HG03139 (cell line): Measurements from ENCODE around the gene SH3GLB2.
"Not testable (repeated sequence)": the region's sequence is repeated elsewhere in the genome, so short reads cannot be mapped to it uniquely, and the experiment has no call there.

Source experiments
- ATAC-seq: cut with Tn5 transposase; IDR thresholded peaks from one replicate; pipeline ENCODE4 v1.9.1; 2021; ENCODE audit not compliant: unreplicated experiment

Gene SH3GLB2

GRCh38 chr9:129023036-129023907 lies 4.9 kb downstream of the SH3GLB2 start:
- ATAC-seq: no peak

DNA sequence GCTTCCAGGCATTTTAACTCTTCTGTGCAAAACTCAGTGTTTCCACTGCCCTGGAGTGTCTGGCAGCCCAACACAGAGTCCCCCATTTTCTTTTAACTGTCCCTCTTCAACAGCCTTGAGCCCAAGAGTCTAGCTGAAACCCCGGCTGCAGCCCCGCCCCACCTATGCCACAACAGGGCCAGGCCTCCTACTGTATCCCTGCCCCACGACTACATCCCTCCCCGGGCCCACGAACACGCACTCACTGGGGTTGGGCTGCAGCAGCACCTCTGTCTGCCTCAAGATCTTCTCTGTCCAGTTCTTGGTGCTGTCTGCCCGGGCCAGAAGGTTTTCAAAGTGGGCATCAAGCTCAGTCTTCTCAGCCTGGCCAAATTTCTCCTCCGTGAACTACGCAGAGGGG lies 6.1 kb downstream of the SH3GLB2 start:
- ATAC-seq: no peak

DNA sequence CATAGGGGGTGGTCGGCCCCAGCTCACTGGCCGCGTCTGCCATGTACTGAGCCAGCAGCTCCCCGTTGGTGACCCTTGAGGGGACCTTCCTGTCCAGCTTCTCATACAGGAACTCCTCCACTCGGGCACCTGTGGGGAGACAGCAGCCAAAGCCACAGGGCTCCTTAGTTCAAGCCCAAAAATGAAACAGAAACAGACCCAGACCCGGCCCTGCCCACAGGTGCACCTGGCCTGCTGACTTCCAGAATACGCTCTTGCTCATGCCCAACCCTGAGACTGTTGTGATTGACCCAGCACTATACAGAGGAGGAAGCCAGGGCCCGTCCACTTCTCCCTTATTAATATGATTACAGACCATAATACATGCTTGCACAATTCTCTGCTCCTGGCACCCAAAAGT lies 7.0 kb downstream of the SH3GLB2 start:
- no peak for ATAC-seq

- ATAC-seq: no peak
Measured at GRCh38 chr9:129014608-129015007, 13.5 kb downstream of the SH3GLB2 start.

DNA sequence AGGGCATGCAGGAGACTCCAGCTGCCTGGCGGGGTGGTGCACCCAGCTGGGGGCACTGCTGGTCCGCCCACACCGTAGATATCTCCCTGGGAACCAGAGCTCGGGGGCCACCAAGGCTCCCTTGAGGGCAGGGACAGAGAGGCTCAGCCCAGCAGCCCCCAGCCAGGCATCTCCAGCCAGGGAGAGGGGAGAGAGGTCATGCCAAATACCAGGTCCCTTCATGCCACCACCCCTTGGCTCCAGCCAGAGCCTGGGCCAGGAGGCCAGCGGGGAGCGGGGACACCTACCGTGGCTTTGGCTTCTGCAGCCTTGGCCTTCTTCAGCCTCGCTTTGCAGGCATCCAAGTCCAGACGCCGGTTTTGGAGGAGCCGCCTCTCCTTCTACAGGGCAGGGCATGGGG lies 14.0 kb downstream of the SH3GLB2 start:
- ATAC-seq: no peak

- no peak for ATAC-seq
Measured at GRCh38 chr9:129013674-129014073, 14.5 kb downstream of the SH3GLB2 start.

- ATAC-seq: no peak
Measured at GRCh38 chr9:129012893-129013448, 15.2 kb downstream of the SH3GLB2 start.

DNA sequence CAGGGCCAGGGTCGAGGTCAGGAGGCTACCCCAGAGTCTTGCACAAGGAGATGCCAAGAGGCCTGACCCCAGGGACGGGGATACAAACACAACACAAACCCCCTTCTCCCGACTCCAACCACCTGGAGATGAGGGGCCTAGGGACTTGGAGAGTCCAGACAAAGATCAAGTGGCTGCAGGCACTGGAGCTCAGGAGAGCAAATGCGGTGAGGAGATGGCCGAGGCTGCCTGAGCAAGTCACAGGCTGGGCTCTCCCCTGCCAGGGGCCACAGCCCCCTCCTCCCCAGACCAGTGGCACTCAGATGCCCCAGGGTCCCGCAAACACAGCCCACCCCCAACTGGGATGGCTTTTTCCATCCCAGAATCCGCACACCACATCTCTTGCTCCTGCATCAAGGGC lies 15.8 kb downstream of the SH3GLB2 start:
- ATAC-seq: no peak

DNA sequence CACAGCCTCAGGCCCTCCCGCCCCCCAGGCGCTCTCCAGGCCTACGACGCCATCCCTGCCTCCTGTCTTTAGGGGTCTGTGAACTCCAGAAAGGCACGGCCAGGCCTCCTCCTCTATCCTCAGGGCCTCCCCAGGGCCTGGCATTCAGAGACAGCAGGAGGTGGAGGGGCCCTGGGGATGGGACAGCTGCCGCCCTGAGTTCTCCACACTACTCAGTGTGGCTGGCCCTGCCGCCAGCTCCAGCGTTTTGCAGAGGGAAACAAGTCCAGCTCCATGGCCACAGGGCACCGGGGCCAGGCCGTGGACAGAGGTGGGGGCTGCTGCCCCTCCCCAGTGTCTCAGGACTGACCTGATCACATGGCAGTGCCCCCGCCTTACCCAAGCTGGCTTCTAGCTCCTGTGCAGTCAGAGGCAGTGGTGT lies 16.4 kb downstream of the SH3GLB2 start:
- no peak for ATAC-seq

GRCh38 chr9:129011170-129011569 lies 17.0 kb downstream of the SH3GLB2 start:
- no peak for ATAC-seq

- ATAC-seq: no peak
Measured at GRCh38 chr9:129010267-129010975, 17.7 kb downstream of the SH3GLB2 start.

GRCh38 chr9:129009584-129010141 lies 18.5 kb downstream of the SH3GLB2 start:
- no peak for ATAC-seq

DNA sequence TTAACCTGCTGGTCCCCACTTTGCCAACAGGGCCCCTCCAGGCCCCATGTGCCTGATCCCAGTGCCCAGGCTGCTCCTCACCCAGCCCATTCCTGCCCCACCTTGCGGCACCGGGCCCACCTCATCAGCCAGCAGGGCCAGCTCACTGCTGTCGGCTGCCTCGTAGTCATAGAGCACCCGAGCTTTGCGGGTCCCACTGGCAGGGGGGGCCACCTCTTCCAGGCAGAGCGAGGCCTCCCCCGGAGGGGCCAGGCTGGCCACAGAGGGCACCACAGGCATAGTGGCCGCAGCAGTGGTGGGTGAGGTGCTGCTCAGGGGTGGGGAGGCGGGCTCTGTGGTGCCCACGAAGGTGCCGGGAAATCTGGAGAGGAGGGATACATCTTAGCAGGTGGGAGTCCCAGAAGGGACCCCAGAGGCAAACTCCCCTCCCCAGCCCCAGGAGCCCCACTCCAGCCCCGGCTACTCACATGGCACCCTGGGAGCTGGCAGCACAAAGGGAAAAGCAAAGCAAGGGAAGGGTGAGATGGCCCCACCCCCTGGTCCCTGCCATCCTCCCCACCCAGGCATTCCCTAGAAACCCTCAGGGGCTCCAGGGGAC lies 19.0 kb downstream of the SH3GLB2 start:
- ATAC-seq: no peak

GRCh38 chr9:129008469-129008965 lies 19.6 kb downstream of the SH3GLB2 start:
- ATAC-seq: no peak

DNA sequence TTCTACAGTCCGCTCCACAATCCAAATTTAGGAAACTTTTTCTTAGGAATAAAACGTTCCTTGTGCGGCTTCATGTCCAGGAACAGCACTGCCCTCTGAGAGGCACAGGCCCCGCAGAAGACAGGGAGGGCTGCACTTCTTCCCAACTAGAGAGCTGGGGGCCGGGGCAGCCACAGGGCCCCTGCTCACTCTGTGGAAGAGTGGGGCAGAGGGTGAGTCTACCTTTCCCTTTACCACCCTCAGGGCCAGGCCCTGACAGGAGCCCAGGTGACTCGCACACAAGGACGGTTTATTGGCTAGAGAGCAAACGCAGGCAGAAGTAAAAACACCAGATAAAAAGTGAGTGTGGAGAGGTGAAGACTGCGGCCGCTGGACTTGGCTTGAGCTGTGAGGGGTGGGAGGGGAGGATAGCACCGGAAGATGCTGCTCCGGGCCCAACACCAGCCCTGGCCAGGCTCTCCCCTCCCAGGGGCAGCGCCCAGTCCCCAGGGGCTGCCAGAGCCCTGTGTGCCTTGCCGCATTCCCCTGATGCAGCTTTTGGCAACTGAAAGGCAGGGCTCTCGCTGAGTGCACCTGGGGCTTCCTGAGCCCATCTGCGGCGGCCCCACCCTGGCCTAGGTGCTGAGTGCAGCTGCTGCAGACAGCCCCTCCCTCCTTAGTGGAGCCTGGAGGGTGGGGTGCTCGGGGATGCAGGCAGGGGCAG lies 20.2 kb downstream of the SH3GLB2 start:
- ATAC-seq: no peak

GRCh38 chr9:129007035-129007765 lies 20.9 kb downstream of the SH3GLB2 start:
- no peak for ATAC-seq

GRCh38 chr9:129006328-129007034 lies 21.6 kb downstream of the SH3GLB2 start:
- no peak for ATAC-seq

DNA sequence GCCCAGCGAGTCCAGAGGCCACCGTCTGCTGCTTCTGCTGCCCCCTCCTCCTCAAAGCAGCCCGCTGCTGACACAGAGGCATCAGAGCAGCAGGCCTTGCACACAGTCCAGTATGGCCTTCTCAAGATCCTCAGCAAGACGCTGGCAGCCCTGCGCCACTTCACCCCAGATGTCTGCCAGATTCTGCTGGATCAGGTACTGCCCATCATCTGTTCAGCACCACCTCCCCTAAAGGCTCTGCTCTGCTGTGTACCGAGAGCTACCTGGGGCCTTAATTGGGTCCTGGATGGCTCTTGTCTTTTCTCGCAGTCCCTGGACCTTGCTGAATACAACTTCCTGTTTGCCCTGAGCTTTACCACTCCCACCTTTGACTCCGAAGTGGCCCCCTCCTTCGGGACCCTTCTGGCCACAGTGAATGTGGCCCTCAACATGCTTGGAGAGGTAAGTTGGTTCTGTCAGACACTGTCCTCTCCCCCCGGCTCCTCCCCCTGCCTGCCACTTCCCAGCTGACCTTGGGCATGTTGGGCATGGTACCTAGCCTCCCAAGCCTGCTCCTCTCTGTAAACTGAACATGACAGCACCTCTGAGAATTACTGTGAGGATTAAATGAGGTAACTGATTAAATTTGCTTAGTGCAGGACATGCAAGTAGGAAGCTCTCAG lies 22.7 kb downstream of the SH3GLB2 start:
- no peak for ATAC-seq

- not testable (repeated sequence) for ATAC-seq
Measured at GRCh38 chr9:129004173-129004572, 24.0 kb downstream of the SH3GLB2 start.
